Liver (tissue), 3 donors: ENCODE measurements around the gene TRAF3IP3.

Source experiments
- ATF3 ChIP-seq: IDR thresholded peaks from 2 replicates; pipeline ENCODE4 v1.6.1; 2016; ENCODE audit warnings: antibody characterized with exemption
- CTCF ChIP-seq: fragments of 150-350 bp; IDR thresholded peaks from 2 replicates; pipeline ENCODE4 v1.5.1; 2017; ENCODE audit warnings: improper control_type of control experiment, low read depth, low read length; ENCODE audit not compliant: missing input control
- EGR1 ChIP-seq, 2 donors: IDR thresholded peaks; 2 replicates each; pipeline ENCODE4 v1.6.1; 2016 to 2018; ENCODE audit warnings: antibody characterized with exemption in 2 of 2, low read depth in 2 of 2
- FOXA1 ChIP-seq: IDR thresholded peaks from 2 replicates; pipeline ENCODE4 v1.6.1; 2016; ENCODE audit warnings: antibody characterized with exemption
- FOXA2 ChIP-seq: IDR thresholded peaks from 2 replicates; pipeline ENCODE4 v1.6.1; 2016; ENCODE audit warnings: antibody characterized with exemption
- GABPA ChIP-seq, 2 donors: IDR thresholded peaks in 1 of 2; conservative IDR thresholded peaks in 1 of 2; 2 replicates each; pipeline ENCODE4 v1.6.1; 2016; ENCODE audit warnings: antibody characterized with exemption in 2 of 2, mild to moderate bottlenecking in 1 of 2, moderate library complexity in 1 of 2
- JUND ChIP-seq, 2 donors: IDR thresholded peaks; 2 replicates each; pipeline ENCODE4 v1.6.1; 2016; ENCODE audit warnings: antibody characterized with exemption in 2 of 2
- RAD21 ChIP-seq, 2 donors: IDR thresholded peaks; 2 replicates each; pipeline ENCODE4 v1.6.1; 2016; ENCODE audit warnings: antibody characterized with exemption in 2 of 2, mild to moderate bottlenecking in 2 of 2
- REST ChIP-seq: IDR thresholded peaks from 2 replicates; pipeline ENCODE4 v1.6.1; 2016; ENCODE audit warnings: antibody characterized with exemption, mild to moderate bottlenecking
- RXRA ChIP-seq, 2 donors: IDR thresholded peaks; 2 replicates each; pipeline ENCODE4 v1.6.1; 2017 to 2018; ENCODE audit warnings: antibody characterized with exemption in 2 of 2, mild to moderate bottlenecking in 1 of 2
- TAF1 ChIP-seq: conservative IDR thresholded peaks from 2 replicates; pipeline ENCODE4 v1.6.1; 2016; ENCODE audit warnings: antibody characterized with exemption, mild to moderate bottlenecking
- YY1 ChIP-seq: IDR thresholded peaks from 2 replicates; pipeline ENCODE4 v1.6.1; 2016; ENCODE audit warnings: antibody characterized with exemption, mild to moderate bottlenecking
- TF ChIP-seq, protein P1 (sequence below): IDR thresholded peaks from 2 replicates; pipeline ENCODE4 v1.6.1; 2016; ENCODE audit warnings: antibody characterized with exemption
- TF ChIP-seq, protein P2 (sequence below): IDR thresholded peaks from 2 replicates; pipeline ENCODE4 v1.6.1; 2016; ENCODE audit warnings: antibody characterized with exemption
- donor health status: healthy.
- donor health status: healthy.

GRCh38 chr1:209830722-209831121 is 74.9 kb downstream of the TRAF3IP3 start:
- TF ChIP-seq CTCF (no peak), RAD21 (IDR thresholded peaks at IDR 0.05) (no peak), TAF1 (no peak), JUND (IDR thresholded peaks at IDR 0.05) (no peak), EGR1 (IDR thresholded peaks at IDR 0.05; ENCODE audit: low read depth in 2 of 2) (no peak), YY1 (no peak), ATF3 (no peak), FOXA1 (no peak), REST (no peak), FOXA2 (no peak), GABPA (IDR thresholded peaks at IDR 0.05 in 1 of 2, conservative IDR thresholded peaks at IDR 0.05 in 1 of 2) (no peak), RXRA (IDR thresholded peaks at IDR 0.05) (no peak)
- TF ChIP-seq, protein P1, sequence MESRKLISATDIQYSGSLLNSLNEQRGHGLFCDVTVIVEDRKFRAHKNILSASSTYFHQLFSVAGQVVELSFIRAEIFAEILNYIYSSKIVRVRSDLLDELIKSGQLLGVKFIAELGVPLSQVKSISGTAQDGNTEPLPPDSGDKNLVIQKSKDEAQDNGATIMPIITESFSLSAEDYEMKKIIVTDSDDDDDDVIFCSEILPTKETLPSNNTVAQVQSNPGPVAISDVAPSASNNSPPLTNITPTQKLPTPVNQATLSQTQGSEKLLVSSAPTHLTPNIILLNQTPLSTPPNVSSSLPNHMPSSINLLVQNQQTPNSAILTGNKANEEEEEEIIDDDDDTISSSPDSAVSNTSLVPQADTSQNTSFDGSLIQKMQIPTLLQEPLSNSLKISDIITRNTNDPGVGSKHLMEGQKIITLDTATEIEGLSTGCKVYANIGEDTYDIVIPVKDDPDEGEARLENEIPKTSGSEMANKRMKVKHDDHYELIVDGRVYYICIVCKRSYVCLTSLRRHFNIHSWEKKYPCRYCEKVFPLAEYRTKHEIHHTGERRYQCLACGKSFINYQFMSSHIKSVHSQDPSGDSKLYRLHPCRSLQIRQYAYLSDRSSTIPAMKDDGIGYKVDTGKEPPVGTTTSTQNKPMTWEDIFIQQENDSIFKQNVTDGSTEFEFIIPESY, result no peak
- TF ChIP-seq, protein P2, sequence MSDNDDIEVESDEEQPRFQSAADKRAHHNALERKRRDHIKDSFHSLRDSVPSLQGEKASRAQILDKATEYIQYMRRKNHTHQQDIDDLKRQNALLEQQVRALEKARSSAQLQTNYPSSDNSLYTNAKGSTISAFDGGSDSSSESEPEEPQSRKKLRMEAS, result no peak
